Measurements from ENCODE around the gene SERTAD2. TPM values are rescaled to one million over a fixed set of nuclear protein-coding genes. Genes with fewer than 3 reads are reported as not detected.
A peak's percentile ranks its signal among the peaks of the same experiment; 100 is the strongest.

Gene SERTAD2
- total and polyA plus RNA-seq, 2 experiments from 2014 or later, result 12.0 to 21.2 TPM

GRCh38 chr2:64698177-64698643 is 44.5 kb upstream of the SERTAD2 start:
- Histone ChIP-seq H3K4me1 (ENCODE audit: low read depth) (no peaks in the 10 kb centered on the region), H3K9me3 (ENCODE audit: low read depth) (no peaks in the 10 kb centered on the region), H3K36me3 (no peaks in the 10 kb centered on the region), H3K27ac (no peak overlapping the region), H3K4me3 (no peak overlapping the region), H3K27me3 (no peaks in the 10 kb centered on the region)
- DNase-seq (ENCODE audit: low read depth in 1 of 2, low spot score in 1 of 2), result no peak
- no peak for TF ChIP-seq CTCF (IDR thresholded peaks at IDR 0.05; ENCODE audit: low read depth, low read length)

GRCh38 chr2:64697297-64698176 is 43.8 kb upstream of the SERTAD2 start:
- H3K27ac ChIP-seq, result no peak overlapping the region
- no peaks in the 10 kb centered on the region for H3K27me3 ChIP-seq
- H3K4me1 ChIP-seq (ENCODE audit: low read depth), result no peaks in the 10 kb centered on the region
- H3K36me3 ChIP-seq, result no peaks in the 10 kb centered on the region
- DNase-seq (ENCODE audit: low read depth in 1 of 2, low spot score in 1 of 2), result peak in 1 of 2 donors; percentile 68
- no peak for TF ChIP-seq CTCF (IDR thresholded peaks at IDR 0.05; ENCODE audit: low read depth, low read length)
- no peak overlapping the region for H3K4me3 ChIP-seq
- no peaks in the 10 kb centered on the region for H3K9me3 ChIP-seq (ENCODE audit: low read depth)

- Histone ChIP-seq H3K27ac (no peak overlapping the region), H3K4me3 (no peak overlapping the region), H3K9me3 (ENCODE audit: low read depth) (no peaks in the 10 kb centered on the region), H3K36me3 (no peaks in the 10 kb centered on the region), H3K27me3 (no peaks in the 10 kb centered on the region), H3K4me1 (ENCODE audit: low read depth) (no peaks in the 10 kb centered on the region)
- no peak for DNase-seq (ENCODE audit: low read depth in 1 of 2, low spot score in 1 of 2)
- TF ChIP-seq CTCF (IDR thresholded peaks at IDR 0.05; ENCODE audit: low read depth, low read length), result no peak
Observed at GRCh38 chr2:64696636-64697035, 42.9 kb upstream of the SERTAD2 start.

- peak in 1 of 2 donors; percentile 39 for DNase-seq (ENCODE audit: low read depth in 1 of 2, low spot score in 1 of 2)
- H3K4me1 ChIP-seq (ENCODE audit: low read depth), result no peaks in the 10 kb centered on the region
- H3K27me3 ChIP-seq, result no peaks in the 10 kb centered on the region
- no peaks in the 10 kb centered on the region for H3K9me3 ChIP-seq (ENCODE audit: low read depth)
- no peak overlapping the region for H3K27ac ChIP-seq
- no peak overlapping the region for H3K4me3 ChIP-seq
- H3K36me3 ChIP-seq, result no peaks in the 10 kb centered on the region
- no peak for TF ChIP-seq CTCF (IDR thresholded peaks at IDR 0.05; ENCODE audit: low read depth, low read length)
Observed at GRCh38 chr2:64695721-64696261, 42.1 kb upstream of the SERTAD2 start.

- peak in 1 of 2 donors; percentile 71 for DNase-seq (ENCODE audit: low read depth in 1 of 2, low spot score in 1 of 2)
- H3K36me3 ChIP-seq, result no peaks in the 10 kb centered on the region
- H3K27ac ChIP-seq, result no peak overlapping the region
- no peaks in the 10 kb centered on the region for H3K9me3 ChIP-seq (ENCODE audit: low read depth)
- H3K4me3 ChIP-seq, result no peak overlapping the region
- TF ChIP-seq CTCF (IDR thresholded peaks at IDR 0.05; ENCODE audit: low read depth, low read length), result no peak
- no peaks in the 10 kb centered on the region for H3K4me1 ChIP-seq (ENCODE audit: low read depth)
- H3K27me3 ChIP-seq, result no peaks in the 10 kb centered on the region
Observed at GRCh38 chr2:64692401-64692800, 38.7 kb upstream of the SERTAD2 start.

All from cardiac muscle cell (in vitro differentiated cells and primary cell).